Measurements from ENCODE around the gene TMEM139.

DNA sequence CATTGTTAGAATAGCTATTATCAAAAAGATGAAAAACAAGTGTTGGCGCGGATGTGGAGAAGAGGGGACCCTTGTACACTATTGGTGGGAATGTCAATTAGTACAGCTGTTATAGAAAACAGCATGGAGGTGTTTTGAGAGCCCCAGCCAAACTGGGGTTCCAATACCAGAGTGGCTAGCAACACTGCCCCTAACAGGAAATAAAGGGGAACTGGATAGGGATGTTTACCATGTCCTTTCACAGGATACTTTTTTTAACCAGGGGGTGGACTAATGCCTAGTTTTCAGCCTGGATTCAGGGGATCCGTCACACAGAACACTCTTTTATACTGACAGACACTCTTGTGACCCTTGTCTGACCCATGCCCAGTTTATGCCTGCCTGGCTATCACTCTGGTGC lies 28.4 kb upstream of the TMEM139 start:
- TF ChIP-seq, protein P1, sequence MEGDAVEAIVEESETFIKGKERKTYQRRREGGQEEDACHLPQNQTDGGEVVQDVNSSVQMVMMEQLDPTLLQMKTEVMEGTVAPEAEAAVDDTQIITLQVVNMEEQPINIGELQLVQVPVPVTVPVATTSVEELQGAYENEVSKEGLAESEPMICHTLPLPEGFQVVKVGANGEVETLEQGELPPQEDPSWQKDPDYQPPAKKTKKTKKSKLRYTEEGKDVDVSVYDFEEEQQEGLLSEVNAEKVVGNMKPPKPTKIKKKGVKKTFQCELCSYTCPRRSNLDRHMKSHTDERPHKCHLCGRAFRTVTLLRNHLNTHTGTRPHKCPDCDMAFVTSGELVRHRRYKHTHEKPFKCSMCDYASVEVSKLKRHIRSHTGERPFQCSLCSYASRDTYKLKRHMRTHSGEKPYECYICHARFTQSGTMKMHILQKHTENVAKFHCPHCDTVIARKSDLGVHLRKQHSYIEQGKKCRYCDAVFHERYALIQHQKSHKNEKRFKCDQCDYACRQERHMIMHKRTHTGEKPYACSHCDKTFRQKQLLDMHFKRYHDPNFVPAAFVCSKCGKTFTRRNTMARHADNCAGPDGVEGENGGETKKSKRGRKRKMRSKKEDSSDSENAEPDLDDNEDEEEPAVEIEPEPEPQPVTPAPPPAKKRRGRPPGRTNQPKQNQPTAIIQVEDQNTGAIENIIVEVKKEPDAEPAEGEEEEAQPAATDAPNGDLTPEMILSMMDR (IDR thresholded peaks at IDR 0.05; ENCODE audit: low read length): no peak; the same call in 1 of the 2 replicates
- no peak for TF ChIP-seq EZH2phosphoT487 (IDR thresholded peaks at IDR 0.05; ENCODE audit: low read length)

Measured in MM.1S (cell line).